Measurements from ENCODE around the gene MORN5.

MORN5 gene

DNA sequence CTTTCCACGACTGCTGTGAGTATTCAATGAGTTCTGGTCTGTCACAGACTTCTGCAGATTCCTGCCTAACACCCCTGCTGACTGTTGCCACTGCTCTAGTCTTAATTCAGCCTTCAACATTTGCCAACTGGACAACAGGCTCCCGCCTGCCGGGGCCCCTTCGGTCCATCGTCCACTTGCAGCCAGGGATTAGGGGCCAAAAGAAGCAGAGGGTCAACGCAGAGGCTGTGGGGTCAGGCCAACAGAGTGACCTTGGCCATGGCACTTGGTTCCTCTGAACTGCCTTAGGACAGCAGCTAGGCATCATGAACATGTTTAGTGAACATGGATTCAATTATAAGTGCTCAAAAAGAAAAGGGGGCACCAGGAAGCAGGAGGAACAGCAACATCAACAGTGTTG lies 28.7 kb downstream of the MORN5 start:
- no peak for TF ChIP-seq CTCF (IDR thresholded peaks at IDR 0.05)

DNA sequence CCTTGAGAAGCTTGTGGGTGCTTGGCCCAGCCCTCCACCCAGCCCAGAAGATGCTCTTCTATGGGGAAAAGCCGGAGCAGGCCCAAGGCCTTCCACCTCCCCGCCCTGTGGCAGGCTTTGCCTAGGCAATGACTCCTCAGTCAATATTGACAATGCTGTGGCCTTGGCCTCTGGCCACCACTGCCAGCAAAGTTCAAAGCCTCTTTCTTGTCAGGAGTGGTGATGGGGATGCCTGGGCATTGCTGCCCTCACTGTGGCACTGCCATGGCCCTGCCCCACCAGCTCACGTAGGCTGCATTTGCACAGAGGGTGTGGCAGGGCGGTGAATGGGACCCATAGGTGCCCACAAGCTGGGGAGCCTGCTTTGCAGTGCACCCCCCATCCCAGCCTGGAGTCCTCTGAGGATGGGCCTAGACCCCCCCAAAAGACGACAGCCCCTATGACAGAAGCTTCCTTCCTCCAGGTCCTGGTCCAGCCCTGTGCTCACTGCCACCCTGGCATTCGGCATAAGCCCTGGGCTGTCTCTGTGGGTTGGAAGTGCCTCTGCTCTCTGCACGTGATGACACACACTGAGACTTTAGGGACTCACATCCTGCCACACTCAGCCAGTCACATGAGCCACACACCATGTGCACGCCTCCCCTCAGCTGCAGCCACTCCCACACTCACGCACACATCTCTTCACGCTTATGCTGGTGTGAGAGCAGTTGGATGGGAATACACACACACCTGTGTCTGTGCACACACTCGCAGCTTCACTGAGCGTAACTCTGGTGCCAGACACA lies 31.1 kb downstream of the MORN5 start:
- TF ChIP-seq CTCF (IDR thresholded peaks at IDR 0.05): no peak

DNA sequence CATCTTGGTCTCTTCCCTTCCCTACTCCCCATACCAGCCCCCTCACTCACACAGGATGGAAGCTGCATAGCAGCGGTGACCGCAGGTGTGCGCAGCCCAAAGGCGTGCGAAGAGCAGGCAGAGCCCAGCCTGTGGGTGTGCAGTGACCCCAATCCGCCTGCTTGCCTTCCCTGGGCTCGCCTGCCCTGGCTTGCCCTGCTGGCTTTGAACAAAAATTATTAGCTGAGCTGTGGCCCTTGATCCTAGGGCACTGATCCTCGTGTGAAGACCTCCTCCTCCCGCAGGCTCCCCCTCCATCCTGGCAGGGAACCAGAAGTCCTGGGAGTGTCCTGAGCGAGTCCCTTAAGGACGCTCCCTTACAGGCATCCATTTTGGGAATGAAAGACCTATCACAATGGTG lies 31.9 kb downstream of the MORN5 start:
- TF ChIP-seq CTCF (IDR thresholded peaks at IDR 0.05): no peak

GRCh38 chr9:122192261-122192875 lies 32.7 kb downstream of the MORN5 start:
- TF ChIP-seq CTCF (IDR thresholded peaks at IDR 0.05): no peak

GRCh38 chr9:122192914-122193525 lies 33.3 kb downstream of the MORN5 start:
- TF ChIP-seq CTCF (IDR thresholded peaks at IDR 0.05): no peak

DNA sequence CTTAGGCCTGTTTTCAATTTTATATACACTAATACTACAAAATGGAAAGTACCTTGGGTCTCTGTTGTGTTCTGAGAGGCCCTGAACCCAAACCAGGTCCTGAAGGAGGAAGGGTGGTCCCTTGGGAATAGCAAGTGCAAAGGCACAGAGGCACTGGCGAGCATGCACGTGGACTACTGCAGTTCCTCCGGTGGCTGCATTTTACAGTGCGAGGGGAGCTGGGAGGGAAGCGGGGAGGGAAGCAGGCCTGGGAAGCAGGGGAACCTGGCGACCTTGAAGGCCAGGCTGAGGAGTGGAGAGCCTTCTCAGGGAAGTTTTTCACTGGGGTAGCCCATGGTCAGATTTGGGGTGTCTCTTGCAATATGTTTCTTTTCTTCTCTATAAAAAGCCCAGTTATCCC lies 33.9 kb downstream of the MORN5 start:
- TF ChIP-seq CTCF (IDR thresholded peaks at IDR 0.05): no peak

DNA sequence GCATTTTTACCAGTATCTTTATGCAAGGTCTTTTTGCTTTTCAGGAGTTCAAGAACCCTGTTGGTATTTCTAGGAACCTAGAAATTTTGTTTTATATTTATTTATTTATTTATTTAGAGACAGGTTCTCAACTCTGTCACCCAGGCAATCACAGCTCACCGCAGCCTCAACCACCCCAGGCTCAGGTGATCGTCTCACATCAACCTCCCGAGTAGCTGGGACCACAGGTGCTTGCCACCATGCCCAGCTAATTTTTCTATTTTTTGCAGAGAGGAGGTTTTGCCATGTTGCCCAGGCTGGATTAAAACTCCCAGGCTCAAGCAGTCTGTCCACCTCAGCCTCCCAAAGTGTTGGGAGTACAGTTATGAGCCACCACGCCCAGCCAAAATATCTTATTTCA lies 36.2 kb downstream of the MORN5 start:
- TF ChIP-seq CTCF (IDR thresholded peaks at IDR 0.05): no peak

Data from LNCAP (cell line).